Testis (tissue), 3 donors: ENCODE results near the gene SYNE1. TPM values are rescaled to one million over a fixed set of nuclear protein-coding genes. Genes with fewer than 3 reads are reported as not detected.

ENCODE experiments used
- DNase-seq: peaks from one replicate; pipeline ENCODE4 v3.0.0-alpha.2; 2019
- H3K27ac ChIP-seq, 2 donors: fragments of 200-600 bp; sonication (generic); one replicate each; pipeline ENCODE4 v1.5.1; 2019
- H3K27me3 ChIP-seq: fragments of 200-600 bp; sonication (generic); one replicate; pipeline ENCODE4 v1.5.1; 2019
- H3K36me3 ChIP-seq: fragments of 200-600 bp; sonication (generic); one replicate; pipeline ENCODE4 v1.5.1; 2017; ENCODE audit warnings: low read depth; ENCODE audit errors: missing control alignments
- H3K4me1 ChIP-seq: fragments of 200-600 bp; sonication (generic); one replicate; pipeline ENCODE4 v1.5.1; 2019
- H3K4me3 ChIP-seq, 2 donors: fragments of 200-600 bp; sonication (generic); one replicate each; pipeline ENCODE4 v1.5.1; 2017 to 2019
- H3K9me3 ChIP-seq: fragments of 200-600 bp; sonication (generic); one replicate; pipeline ENCODE4 v1.5.1; 2017
- POLR2A ChIP-seq: fragments of 450-650 bp; IDR thresholded peaks from one replicate; pipeline ENCODE4 v1.6.1; 2017; ENCODE audit warnings: antibody characterized with exemption, mild to moderate bottlenecking, moderate library complexity
- WGBS, 2 donors: methylation state at CpG; one replicate each; pipeline ENCODE4 v1.1.5; 2018; 5-methylcytosine and 5-hydroxymethylcytosine counted together
- intact Hi-C: fragments of 100-400 bp; cut with DNase I; formaldehyde crosslinking; loops from one replicate; pipeline ENCODE4 v1.15.1; 2023; ENCODE audit warnings: low total_unique reads
- polyA plus RNA-seq: library from polyadenylated mRNA; stranded (reverse); fragments of 350-450 nt; fragmentation: Illumina TruSeq; extraction: RNeasy Lipid Tissue Mini Kit (QIAGEN cat#74804); gene quantifications from one replicate; pipeline ENCODE4 v1.2.3, GENCODE V29; 2014; ENCODE audit warnings: low read depth, low replicate concordance; ENCODE audit not compliant: insufficient read depth
- total RNA-seq, 2 donors: library from RNA; depleted of rRNA; stranded (reverse); fragments of >200 nt; gene quantifications; one replicate each; pipeline ENCODE4 v1.2.3, GENCODE V29; 2016
- TF ChIP-seq, protein P1 (sequence below), 3 experiments: fragments of 450-650 bp in 2 of 3; fragments of 200-600 bp in 1 of 3; sonication (generic) in 1 of 3; IDR thresholded peaks; one replicate each; pipeline ENCODE4 v1.5.1; 2016 to 2019; ENCODE audit warnings: antibody characterized with exemption in 3 of 3, mild to moderate bottlenecking in 2 of 3, moderate library complexity in 1 of 3

Gene SYNE1
- total and polyA plus RNA-seq, 3 donors from 2014 or later, result 57.2 to 255 (median 228) TPM

GRCh38 chr6:152484806-152485205, 152.4 kb downstream of the SYNE1 start:
- WGBS, 2 donors, result 38 to 60% methylated on average over 2 of the region's 2 CpGs
- H3K27ac ChIP-seq, result no peak overlapping the region
- H3K36me3 ChIP-seq, result no peaks in the 10 kb centered on the region
- no peaks in the 10 kb centered on the region for H3K9me3 ChIP-seq
- no peaks in the 10 kb centered on the region for H3K4me1 ChIP-seq
- no peak overlapping the region for H3K4me3 ChIP-seq
- no peak for DNase-seq
- H3K27me3 ChIP-seq, result no peaks in the 10 kb centered on the region
- TF ChIP-seq, protein P1, sequence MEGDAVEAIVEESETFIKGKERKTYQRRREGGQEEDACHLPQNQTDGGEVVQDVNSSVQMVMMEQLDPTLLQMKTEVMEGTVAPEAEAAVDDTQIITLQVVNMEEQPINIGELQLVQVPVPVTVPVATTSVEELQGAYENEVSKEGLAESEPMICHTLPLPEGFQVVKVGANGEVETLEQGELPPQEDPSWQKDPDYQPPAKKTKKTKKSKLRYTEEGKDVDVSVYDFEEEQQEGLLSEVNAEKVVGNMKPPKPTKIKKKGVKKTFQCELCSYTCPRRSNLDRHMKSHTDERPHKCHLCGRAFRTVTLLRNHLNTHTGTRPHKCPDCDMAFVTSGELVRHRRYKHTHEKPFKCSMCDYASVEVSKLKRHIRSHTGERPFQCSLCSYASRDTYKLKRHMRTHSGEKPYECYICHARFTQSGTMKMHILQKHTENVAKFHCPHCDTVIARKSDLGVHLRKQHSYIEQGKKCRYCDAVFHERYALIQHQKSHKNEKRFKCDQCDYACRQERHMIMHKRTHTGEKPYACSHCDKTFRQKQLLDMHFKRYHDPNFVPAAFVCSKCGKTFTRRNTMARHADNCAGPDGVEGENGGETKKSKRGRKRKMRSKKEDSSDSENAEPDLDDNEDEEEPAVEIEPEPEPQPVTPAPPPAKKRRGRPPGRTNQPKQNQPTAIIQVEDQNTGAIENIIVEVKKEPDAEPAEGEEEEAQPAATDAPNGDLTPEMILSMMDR (IDR thresholded peaks at IDR 0.05), result no peak
- no peak for TF ChIP-seq POLR2A
- intact Hi-C loops, result no loop called here

GRCh38 chr6:152482289-152482688, 154.9 kb downstream of the SYNE1 start:
- Histone ChIP-seq H3K4me1 (no peaks in the 10 kb centered on the region), H3K27ac (no peak overlapping the region), H3K4me3 (no peak overlapping the region), H3K27me3 (no peaks in the 10 kb centered on the region), H3K36me3 (no peaks in the 10 kb centered on the region), H3K9me3 (no peaks in the 10 kb centered on the region)
- DNase-seq, result no peak
- no peak for TF ChIP-seq POLR2A
- TF ChIP-seq, protein P1 (IDR thresholded peaks at IDR 0.05), result no peak
- WGBS, 2 donors, result 97 to 98% methylated on average over 1 of the region's 1 CpG
- intact Hi-C loops, result no loop called here

DNA sequence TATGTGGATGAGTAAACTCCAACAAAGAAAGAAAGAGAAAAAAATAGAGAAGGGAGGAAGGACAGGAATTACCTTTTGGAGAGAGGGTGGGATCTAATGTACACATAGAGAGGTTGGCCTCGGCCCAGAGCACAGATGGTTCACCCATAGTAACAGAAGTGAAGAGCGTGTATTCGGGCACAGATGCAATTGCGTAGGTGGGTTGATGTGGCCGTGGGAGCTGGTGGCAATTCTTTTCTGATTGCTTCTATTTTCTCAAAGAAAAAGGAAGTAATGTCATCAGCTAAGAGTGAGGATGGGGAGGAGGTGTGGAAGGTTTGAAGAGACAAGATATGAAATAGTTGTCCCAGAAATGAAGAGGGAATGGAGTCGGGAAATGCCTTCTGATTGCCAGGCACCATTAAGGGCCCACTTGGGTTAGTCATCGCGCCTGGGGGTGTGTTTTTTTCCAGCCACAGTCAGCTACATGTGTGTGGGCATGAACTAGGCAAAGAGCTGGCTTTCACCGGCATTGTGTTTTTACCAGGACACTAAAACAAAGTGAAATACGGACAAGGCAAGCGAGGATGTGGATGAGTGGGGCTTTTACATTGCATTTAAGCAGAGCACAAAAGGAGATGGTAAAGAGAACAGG, 158.7 kb downstream of the SYNE1 start:
- no peaks in the 10 kb centered on the region for H3K27me3 ChIP-seq
- no peak overlapping the region for H3K27ac ChIP-seq
- intact Hi-C loops, result no loop called here
- H3K36me3 ChIP-seq, result no peaks in the 10 kb centered on the region
- no peak overlapping the region for H3K4me3 ChIP-seq
- DNase-seq, result no peak
- no peaks in the 10 kb centered on the region for H3K9me3 ChIP-seq
- TF ChIP-seq, protein P1 (IDR thresholded peaks at IDR 0.05), result no peak
- no peak for TF ChIP-seq POLR2A
- no peaks in the 10 kb centered on the region for H3K4me1 ChIP-seq
- WGBS, 2 donors, result 95 to 96% methylated on average over 11 of the region's 11 CpGs

GRCh38 chr6:152474354-152474753, 162.8 kb downstream of the SYNE1 start:
- Histone ChIP-seq H3K4me3 (no peak overlapping the region), H3K27ac (no peak overlapping the region), H3K27me3 (no peaks in the 10 kb centered on the region), H3K9me3 (no peaks in the 10 kb centered on the region), H3K36me3 (no peaks in the 10 kb centered on the region), H3K4me1 (no peaks in the 10 kb centered on the region)
- no peak for DNase-seq
- TF ChIP-seq, protein P1 (IDR thresholded peaks at IDR 0.05), result no peak
- TF ChIP-seq POLR2A, result no peak
- intact Hi-C loops, result no loop called here
- WGBS, 2 donors, result 86 to 92% methylated on average over 1 of the region's 1 CpG

GRCh38 chr6:152472325-152472724, 164.8 kb downstream of the SYNE1 start:
- no peaks in the 10 kb centered on the region for H3K9me3 ChIP-seq
- intact Hi-C loops, result no loop called here
- TF ChIP-seq, protein P1 (IDR thresholded peaks at IDR 0.05), result no peak
- TF ChIP-seq POLR2A, result no peak
- H3K36me3 ChIP-seq, result no peaks in the 10 kb centered on the region
- no peak for DNase-seq
- H3K27me3 ChIP-seq, result no peaks in the 10 kb centered on the region
- no peaks in the 10 kb centered on the region for H3K4me1 ChIP-seq
- WGBS, 2 donors, result 80% methylated on average over 7 of the region's 7 CpGs
- H3K4me3 ChIP-seq, result no peak overlapping the region
- H3K27ac ChIP-seq, result no peak overlapping the region
